H9 (cell line): ENCODE measurements around the gene PLPPR5. TPM values are rescaled to one million over a fixed set of nuclear protein-coding genes. Genes with fewer than 3 reads are reported as not detected.

Experiments
- DNase-seq: peaks from one replicate; pipeline ENCODE4 v3.0.0-alpha.2; 2017
- H2AFZ ChIP-seq: one replicate; pipeline ENCODE4 v1.6.1; 2013; ENCODE audit warnings: mild to moderate bottlenecking, low read length, control low read depth, moderate library complexity
- H2AK5ac ChIP-seq: 2 replicates; pipeline ENCODE4 v1.6.1; 2013; ENCODE audit warnings: low read length, control low read depth, mixed read lengths; ENCODE audit not compliant: insufficient read length
- H2BK120ac ChIP-seq: one replicate; pipeline ENCODE4 v1.6.1; 2013; ENCODE audit warnings: low read depth, mild to moderate bottlenecking, low read length, control low read depth, inconsistent platforms; ENCODE audit not compliant: poor library complexity, severe bottlenecking
- H2BK12ac ChIP-seq: 2 replicates; pipeline ENCODE4 v1.6.1; 2013; ENCODE audit warnings: low read length, control low read depth, mixed read lengths, low read depth; ENCODE audit not compliant: insufficient read length
- H2BK15ac ChIP-seq: 2 replicates; pipeline ENCODE4 v1.6.1; 2013; ENCODE audit warnings: low read depth, low read length, control low read depth
- H2BK20ac ChIP-seq: one replicate; pipeline ENCODE4 v1.6.1; 2013; ENCODE audit warnings: low read depth, mild to moderate bottlenecking, low read length, control low read depth, inconsistent platforms; ENCODE audit not compliant: poor library complexity, severe bottlenecking
- H2BK5ac ChIP-seq: 2 replicates; pipeline ENCODE4 v1.6.1; 2013; ENCODE audit warnings: low read length, control low read depth, mixed read lengths; ENCODE audit not compliant: insufficient read length
- H3K14ac ChIP-seq: 2 replicates; pipeline ENCODE4 v1.6.1; 2013; ENCODE audit warnings: low read length, control low read depth; ENCODE audit not compliant: insufficient read depth
- H3K18ac ChIP-seq: 2 replicates; pipeline ENCODE4 v1.6.1; 2013; ENCODE audit warnings: low read depth, mild to moderate bottlenecking, mixed read lengths, low read length, control low read depth; ENCODE audit not compliant: insufficient read length
- H3K23ac ChIP-seq: 2 replicates; pipeline ENCODE4 v1.6.1; 2013; ENCODE audit warnings: low read length, control low read depth, mixed read lengths, low read depth; ENCODE audit not compliant: insufficient read length
- H3K23me2 ChIP-seq: 2 replicates; pipeline ENCODE4 v1.6.1; 2013; ENCODE audit warnings: low read depth, mild to moderate bottlenecking, mixed read lengths, low read length, control low read depth; ENCODE audit not compliant: insufficient read length, poor library complexity, severe bottlenecking
- H3K27ac ChIP-seq: 2 replicates; pipeline ENCODE4 v1.5.1; 2013; ENCODE audit warnings: low read length, control low read depth, mixed read lengths, low read depth; ENCODE audit not compliant: insufficient read length
- H3K27me3 ChIP-seq: 2 replicates; pipeline ENCODE4 v1.6.1; 2013; ENCODE audit warnings: low read length, control low read depth, inconsistent platforms; ENCODE audit not compliant: insufficient read depth
- H3K4ac ChIP-seq: 2 replicates; pipeline ENCODE4 v1.6.1; 2013; ENCODE audit warnings: low read depth, mild to moderate bottlenecking, control low read depth, inconsistent platforms, low read length, moderate library complexity
- H3K4me1 ChIP-seq: 2 replicates; pipeline ENCODE4 v1.6.1; 2013; ENCODE audit warnings: low read length, control low read depth, inconsistent platforms; ENCODE audit not compliant: insufficient read depth
- H3K4me2 ChIP-seq: 2 replicates; pipeline ENCODE4 v1.6.1; 2013; ENCODE audit warnings: low read length, control low read depth, mixed read lengths; ENCODE audit not compliant: insufficient read length, insufficient read depth
- H3K56ac ChIP-seq: 2 replicates; pipeline ENCODE4 v1.6.1; 2013; ENCODE audit warnings: low read depth, mild to moderate bottlenecking, mixed read lengths, low read length, control low read depth; ENCODE audit not compliant: insufficient read length
- H3K79me1 ChIP-seq: 2 replicates; pipeline ENCODE4 v1.6.1; 2013; ENCODE audit warnings: low read depth, mild to moderate bottlenecking, moderate library complexity, low read length, control low read depth, inconsistent platforms; ENCODE audit not compliant: insufficient read depth, poor library complexity, severe bottlenecking
- H3K79me2 ChIP-seq: 2 replicates; pipeline ENCODE4 v1.6.1; 2013; ENCODE audit warnings: low read length, control low read depth, inconsistent platforms; ENCODE audit not compliant: insufficient read depth
- H3K9ac ChIP-seq: 2 replicates; pipeline ENCODE4 v1.6.1; 2013; ENCODE audit warnings: low read length, control low read depth, mixed read lengths; ENCODE audit not compliant: insufficient read length; ENCODE audit errors: extremely low read depth
- H3K9me3 ChIP-seq: one replicate; pipeline ENCODE4 v1.6.1; 2013; ENCODE audit warnings: low read depth, low read length, inconsistent platforms; ENCODE audit not compliant: control insufficient read depth
- H3T11ph ChIP-seq: one replicate; pipeline ENCODE4 v1.6.1; 2013; ENCODE audit warnings: mild to moderate bottlenecking, low read length, control low read depth, inconsistent platforms
- H4K20me1 ChIP-seq: one replicate; pipeline ENCODE4 v1.6.1; 2013; ENCODE audit not compliant: control insufficient read depth, insufficient read length, insufficient read depth
- H4K5ac ChIP-seq: 2 replicates; pipeline ENCODE4 v1.6.1; 2013; ENCODE audit warnings: low read depth, mild to moderate bottlenecking, mixed read lengths, low read length, control low read depth; ENCODE audit not compliant: insufficient read length
- H4K8ac ChIP-seq: replicated peaks from 2 replicates; pipeline ENCODE4 v1.6.1; 2013; ENCODE audit warnings: low read length, control low read depth, mixed read lengths, low read depth; ENCODE audit not compliant: insufficient read length
- H4K91ac ChIP-seq: 2 replicates; pipeline ENCODE4 v1.6.1; 2013; ENCODE audit warnings: low read depth, mild to moderate bottlenecking, moderate library complexity, mixed read lengths, low read length, control low read depth; ENCODE audit not compliant: insufficient read length
- H3K27ac Mint-ChIP-seq, 3 experiments: 2 replicates in 2 of 3; 3 replicates in 1 of 3; pipeline ENCODE4 v1.8.0; 2020 to 2021; ENCODE audit warnings: mixed read lengths in 3 of 3, mild to moderate bottlenecking in 1 of 3, moderate library complexity in 1 of 3
- H3K27me3 Mint-ChIP-seq: 2 replicates; pipeline ENCODE4 v1.8.0; 2021; ENCODE audit warnings: low read depth, mild to moderate bottlenecking, moderate library complexity, mixed read lengths
- H3K36me3 Mint-ChIP-seq, 3 experiments: 2 replicates in 2 of 3; 3 replicates in 1 of 3; pipeline ENCODE4 v1.8.0; 2020 to 2021; ENCODE audit warnings: low read depth in 3 of 3, mixed read lengths in 3 of 3; ENCODE audit not compliant: insufficient read depth in 1 of 3
- H3K4me1 Mint-ChIP-seq, 2 experiments: 2 replicates each; pipeline ENCODE4 v1.8.0; 2020; ENCODE audit warnings: mixed read lengths in 2 of 2
- H3K4me3 Mint-ChIP-seq, 2 experiments: 2 replicates in 1 of 2; 3 replicates in 1 of 2; pipeline ENCODE4 v1.8.0; 2020 to 2021; ENCODE audit warnings: mild to moderate bottlenecking in 2 of 2, mixed read lengths in 2 of 2, moderate library complexity in 1 of 2
- H3K9me3 Mint-ChIP-seq, 2 experiments: 2 replicates in 1 of 2; 3 replicates in 1 of 2; pipeline ENCODE4 v1.8.0; 2020; ENCODE audit warnings: mild to moderate bottlenecking in 2 of 2, mixed read lengths in 2 of 2, moderate library complexity in 1 of 2
- WGBS: extraction: QIAGEN DNeasy Blood & Tissue Kit; methylation state at CpG from one replicate; pipeline ENCODE4 v1.1.7; 2013; ENCODE audit warnings: missing lambda C conversion rate, low lambda C conversion rate, mixed read lengths; ENCODE audit not compliant: insufficient read length; ENCODE audit errors: extremely low coverage; 5-methylcytosine and 5-hydroxymethylcytosine counted together
- total RNA-seq: library from RNA; stranded (reverse); gene quantifications from 2 replicates; pipeline ENCODE4 v1.2.1, GENCODE V29; 2021
- TF ChIP-seq, protein P1 (sequence below): fragments of 200-600 bp; sonication (generic); conservative IDR thresholded peaks from 3 replicates; pipeline ENCODE4 v1.8.0; 2021; ENCODE audit warnings: antibody characterized with exemption, mild to moderate bottlenecking

The PLPPR5 gene
- total RNA-seq, 1 experiment from 2014 or later = 1.4 TPM

GRCh38 chr1:98991127-98992012 is 13.3 kb downstream of the PLPPR5 start:
- Histone ChIP-seq H3K18ac (no peak overlapping the region), H3K27me3 (no peaks in the 10 kb centered on the region), H3K23ac (no peak overlapping the region), H4K8ac (no peak overlapping the region), H2BK12ac (no peak overlapping the region), H3K9ac (no peak overlapping the region), H3K23me2 (no peaks in the 10 kb centered on the region), H4K91ac (no peak overlapping the region), H3K14ac (no peak overlapping the region), H4K5ac (no peak overlapping the region), H3K4me2 (no peak overlapping the region), H3K79me1 (no peaks in the 10 kb centered on the region), H2BK20ac (no peak overlapping the region), H3K4ac (no peak overlapping the region), H2AFZ (no peak overlapping the region), H2BK120ac (no peak overlapping the region), H4K20me1 (no peaks in the 10 kb centered on the region), H2BK5ac (no peak overlapping the region), H3K56ac (no peak overlapping the region), H3K79me2 (no peaks in the 10 kb centered on the region), H3K27ac (no peak overlapping the region), H3T11ph (no peak overlapping the region), H3K4me1 (no peaks in the 10 kb centered on the region), H2AK5ac (no peak overlapping the region), H2BK15ac (no peak overlapping the region), H3K9me3 (no peaks in the 10 kb centered on the region)
- Mint-ChIP-seq H3K36me3 (no peaks in the 10 kb centered on the region), H3K27me3 (no peaks in the 10 kb centered on the region), H3K4me1 (peaks cover 11 to 13% of the 10 kb centered on the region in 2 experiments), H3K9me3 (no peaks in the 10 kb centered on the region), H3K4me3 (no peak overlapping the region), H3K27ac (peak overlapping the region in 1 of 3 experiments; percentile 6; a peak in 1 of 7 replicates)
- WGBS = no CpG with 5 or more reads among the region's 4 CpGs
- TF ChIP-seq, protein P1, sequence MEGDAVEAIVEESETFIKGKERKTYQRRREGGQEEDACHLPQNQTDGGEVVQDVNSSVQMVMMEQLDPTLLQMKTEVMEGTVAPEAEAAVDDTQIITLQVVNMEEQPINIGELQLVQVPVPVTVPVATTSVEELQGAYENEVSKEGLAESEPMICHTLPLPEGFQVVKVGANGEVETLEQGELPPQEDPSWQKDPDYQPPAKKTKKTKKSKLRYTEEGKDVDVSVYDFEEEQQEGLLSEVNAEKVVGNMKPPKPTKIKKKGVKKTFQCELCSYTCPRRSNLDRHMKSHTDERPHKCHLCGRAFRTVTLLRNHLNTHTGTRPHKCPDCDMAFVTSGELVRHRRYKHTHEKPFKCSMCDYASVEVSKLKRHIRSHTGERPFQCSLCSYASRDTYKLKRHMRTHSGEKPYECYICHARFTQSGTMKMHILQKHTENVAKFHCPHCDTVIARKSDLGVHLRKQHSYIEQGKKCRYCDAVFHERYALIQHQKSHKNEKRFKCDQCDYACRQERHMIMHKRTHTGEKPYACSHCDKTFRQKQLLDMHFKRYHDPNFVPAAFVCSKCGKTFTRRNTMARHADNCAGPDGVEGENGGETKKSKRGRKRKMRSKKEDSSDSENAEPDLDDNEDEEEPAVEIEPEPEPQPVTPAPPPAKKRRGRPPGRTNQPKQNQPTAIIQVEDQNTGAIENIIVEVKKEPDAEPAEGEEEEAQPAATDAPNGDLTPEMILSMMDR = peak; percentile 69
- DNase-seq = no peak
